ENCODE measurements around the gene NRN1L.
"Not testable (repeated sequence)": the region's sequence is repeated elsewhere in the genome, so short reads cannot be mapped to it uniquely, and the experiment has no call there.

Gene NRN1L

DNA sequence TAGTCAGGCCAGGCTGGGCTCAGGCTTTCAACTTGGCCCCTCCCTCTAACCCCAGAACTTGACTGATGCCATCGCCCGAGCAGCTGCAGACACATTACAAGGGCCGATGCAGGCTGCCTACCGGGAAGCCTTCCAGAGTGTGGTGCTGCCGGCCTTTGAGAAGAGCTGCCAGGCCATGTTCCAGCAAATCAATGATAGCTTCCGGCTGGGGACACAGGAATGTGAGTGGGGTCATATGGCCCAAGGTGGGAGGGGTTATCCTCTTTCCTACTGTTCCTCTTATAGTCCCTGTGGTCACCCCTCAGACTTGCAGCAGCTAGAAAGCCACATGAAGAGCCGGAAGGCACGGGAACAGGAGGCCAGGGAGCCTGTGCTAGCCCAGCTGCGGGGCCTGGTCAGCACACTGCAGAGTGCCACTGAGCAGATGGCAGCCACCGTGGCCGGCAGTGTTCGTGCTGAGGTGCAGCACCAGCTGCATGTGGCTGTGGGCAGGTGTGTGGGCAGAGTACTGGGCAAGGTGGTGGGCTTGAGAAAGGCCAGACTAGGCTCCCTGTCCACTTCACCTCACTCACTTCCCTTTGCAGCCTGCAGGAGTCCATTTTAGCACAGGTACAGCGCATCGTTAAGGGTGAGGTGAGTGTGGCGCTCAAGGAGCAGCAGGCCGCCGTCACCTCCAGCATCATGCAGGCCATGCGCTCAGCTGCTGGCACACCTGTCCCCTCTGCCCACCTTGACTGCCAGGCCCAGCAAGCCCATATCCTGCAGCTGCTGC lies 2.1 kb upstream of the NRN1L start:
- FAIRE-seq (no peak), DNase-seq (ENCODE audit: low spot score) (no peak)

DNA sequence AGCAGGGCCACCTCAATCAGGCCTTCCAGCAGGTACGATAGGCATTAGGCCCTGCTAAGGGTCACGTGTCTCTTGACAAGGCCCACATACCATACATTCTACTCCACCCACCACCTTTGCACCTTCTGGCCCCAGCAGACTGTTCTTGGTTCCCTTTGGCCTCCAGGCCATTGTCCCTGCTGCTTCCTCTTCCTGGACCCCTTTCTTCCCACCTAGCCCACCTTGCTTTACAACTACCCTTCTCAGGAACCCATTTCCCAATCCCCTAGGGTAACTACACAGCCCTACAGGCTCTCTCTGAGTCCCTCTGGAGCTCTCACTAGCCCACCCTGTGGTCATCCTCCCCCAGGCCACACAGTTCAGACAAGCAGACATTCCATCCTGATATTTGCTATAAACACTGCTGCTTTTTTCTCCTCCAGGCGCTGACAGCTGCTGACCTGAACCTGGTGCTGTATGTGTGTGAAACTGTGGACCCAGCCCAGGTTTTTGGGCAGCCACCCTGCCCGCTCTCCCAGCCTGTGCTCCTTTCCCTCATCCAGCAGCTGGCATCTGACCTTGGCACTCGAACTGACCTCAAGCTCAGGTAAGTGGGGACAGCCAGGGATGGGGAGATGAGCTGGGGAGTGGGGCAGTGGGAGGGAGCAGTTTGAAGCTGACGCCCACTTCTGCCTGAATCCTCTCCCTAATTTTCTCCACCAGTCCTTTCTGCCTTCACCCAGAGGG lies 1.4 kb upstream of the NRN1L start:
- FAIRE-seq (no peak), DNase-seq (ENCODE audit: low spot score) (peak; percentile 12)

DNA sequence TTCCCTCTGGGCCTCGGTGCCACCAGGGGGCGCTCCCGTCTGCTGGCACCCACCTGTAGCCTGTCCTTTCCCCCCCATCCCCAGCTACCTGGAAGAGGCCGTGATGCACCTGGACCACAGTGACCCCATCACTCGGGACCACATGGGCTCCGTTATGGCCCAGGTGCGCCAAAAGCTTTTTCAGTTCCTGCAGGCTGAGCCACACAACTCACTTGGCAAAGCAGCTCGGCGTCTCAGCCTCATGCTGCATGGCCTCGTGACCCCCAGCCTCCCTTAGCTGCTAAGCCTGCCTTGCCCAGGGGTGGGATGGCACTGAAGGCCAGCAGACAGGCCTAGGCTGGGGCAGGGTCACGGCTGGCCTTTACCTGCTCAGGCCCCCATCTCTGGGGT lies 818 bp upstream of the NRN1L start:
- FAIRE-seq (no peak), DNase-seq (ENCODE audit: low spot score) (no peak)

DNA sequence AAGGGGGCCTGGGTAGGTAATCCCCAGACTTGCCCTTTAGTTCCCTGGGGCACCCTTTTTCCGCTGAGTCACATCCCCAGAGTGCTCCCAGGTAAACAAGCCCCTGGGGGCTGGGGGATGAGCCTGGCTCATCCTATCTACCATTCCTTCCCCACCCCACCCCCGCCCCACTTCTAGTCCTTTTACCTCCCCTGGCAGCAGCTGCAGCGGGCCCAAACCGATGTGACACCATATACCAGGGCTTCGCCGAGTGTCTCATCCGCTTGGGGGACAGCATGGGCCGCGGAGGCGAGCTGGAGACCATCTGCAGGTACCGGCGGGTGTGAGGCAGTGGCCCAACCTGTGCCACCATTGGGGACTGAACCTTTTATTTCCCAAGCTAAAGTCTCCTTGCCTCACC lies 860 bp downstream of the NRN1L start:
- FAIRE-seq: no peak
- no peak for DNase-seq (ENCODE audit: low spot score)

DNA sequence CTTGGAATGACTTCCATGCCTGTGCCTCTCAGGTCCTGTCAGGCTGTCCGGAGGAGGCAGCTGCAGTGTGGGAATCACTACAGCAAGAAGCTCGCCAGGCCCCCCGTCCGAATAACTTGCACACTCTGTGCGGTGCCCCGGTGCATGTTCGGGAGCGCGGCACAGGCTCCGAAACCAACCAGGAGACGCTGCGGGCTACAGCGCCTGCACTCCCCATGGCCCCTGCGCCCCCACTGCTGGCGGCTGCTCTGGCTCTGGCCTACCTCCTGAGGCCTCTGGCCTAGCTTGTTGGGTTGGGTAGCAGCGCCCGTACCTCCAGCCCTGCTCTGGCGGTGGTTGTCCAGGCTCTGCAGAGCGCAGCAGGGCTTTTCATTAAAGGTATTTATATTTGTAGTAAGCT lies 1.3 kb downstream of the NRN1L start:
- no peak for DNase-seq (ENCODE audit: low spot score)
- FAIRE-seq: no peak

DNA sequence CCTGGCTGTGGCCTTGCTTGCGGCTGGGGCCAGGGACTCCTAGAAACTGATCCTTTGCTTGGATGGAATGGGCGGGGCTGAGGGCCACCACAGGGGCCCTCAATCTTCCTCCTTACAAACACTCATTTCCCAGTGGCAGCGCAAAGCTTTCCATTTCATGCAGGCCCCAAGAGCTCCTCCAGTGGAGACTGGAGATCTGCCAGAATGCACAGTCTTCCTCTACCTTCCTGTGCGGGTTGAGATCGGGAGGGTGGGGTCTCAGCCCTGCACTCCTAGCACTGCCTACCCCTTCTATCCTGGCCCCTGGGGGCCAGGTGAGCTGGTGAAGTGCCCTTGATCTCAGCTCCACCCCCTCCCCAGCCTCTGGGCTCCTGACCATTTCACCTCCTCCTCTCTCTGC lies 1.7 kb downstream of the NRN1L start:
- FAIRE-seq (no peak), DNase-seq (ENCODE audit: low spot score) (no peak)

DNA sequence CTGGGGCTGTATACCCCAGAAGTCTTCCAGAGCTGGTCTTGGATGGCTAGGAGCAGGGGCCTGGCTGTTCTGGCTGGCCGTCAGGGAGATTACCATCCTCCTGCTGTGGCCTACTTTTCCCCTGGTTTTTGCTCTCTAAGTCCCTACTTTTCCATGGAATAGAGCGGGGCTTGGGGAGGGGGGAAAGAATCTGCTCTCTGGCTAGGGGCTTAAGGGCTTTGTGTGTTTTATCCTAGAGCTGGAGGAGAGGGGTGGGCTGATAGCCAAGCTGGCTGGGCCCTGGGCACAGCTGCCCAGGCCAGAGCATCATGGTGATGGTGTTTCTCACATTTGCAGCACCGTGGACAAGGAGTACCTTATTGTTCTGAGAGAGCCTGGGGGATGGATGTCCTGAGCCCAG lies 3.6 kb downstream of the NRN1L start:
- DNase-seq (ENCODE audit: low spot score) (no peak), FAIRE-seq (no peak)

DNA sequence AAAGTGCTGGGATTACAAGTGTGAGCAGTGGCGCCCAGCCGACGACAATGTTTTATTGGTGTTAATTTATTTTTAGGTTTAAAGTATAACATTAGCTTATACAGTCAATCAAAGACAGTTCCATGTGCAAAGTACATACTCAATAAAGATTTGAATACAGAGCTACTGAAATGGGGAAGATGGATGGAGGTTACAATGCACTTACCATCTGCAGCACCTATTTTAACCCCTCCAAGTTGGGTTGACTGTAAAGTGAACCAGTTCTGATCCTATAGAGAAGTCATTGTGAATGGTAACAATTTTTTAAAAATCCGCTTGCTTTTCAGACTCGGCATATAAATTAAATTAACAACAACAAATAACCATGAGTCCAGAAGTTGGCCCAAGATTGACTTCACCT lies 7.7 kb downstream of the NRN1L start:
- no peak for DNase-seq (ENCODE audit: low spot score)
- FAIRE-seq: no peak

DNA sequence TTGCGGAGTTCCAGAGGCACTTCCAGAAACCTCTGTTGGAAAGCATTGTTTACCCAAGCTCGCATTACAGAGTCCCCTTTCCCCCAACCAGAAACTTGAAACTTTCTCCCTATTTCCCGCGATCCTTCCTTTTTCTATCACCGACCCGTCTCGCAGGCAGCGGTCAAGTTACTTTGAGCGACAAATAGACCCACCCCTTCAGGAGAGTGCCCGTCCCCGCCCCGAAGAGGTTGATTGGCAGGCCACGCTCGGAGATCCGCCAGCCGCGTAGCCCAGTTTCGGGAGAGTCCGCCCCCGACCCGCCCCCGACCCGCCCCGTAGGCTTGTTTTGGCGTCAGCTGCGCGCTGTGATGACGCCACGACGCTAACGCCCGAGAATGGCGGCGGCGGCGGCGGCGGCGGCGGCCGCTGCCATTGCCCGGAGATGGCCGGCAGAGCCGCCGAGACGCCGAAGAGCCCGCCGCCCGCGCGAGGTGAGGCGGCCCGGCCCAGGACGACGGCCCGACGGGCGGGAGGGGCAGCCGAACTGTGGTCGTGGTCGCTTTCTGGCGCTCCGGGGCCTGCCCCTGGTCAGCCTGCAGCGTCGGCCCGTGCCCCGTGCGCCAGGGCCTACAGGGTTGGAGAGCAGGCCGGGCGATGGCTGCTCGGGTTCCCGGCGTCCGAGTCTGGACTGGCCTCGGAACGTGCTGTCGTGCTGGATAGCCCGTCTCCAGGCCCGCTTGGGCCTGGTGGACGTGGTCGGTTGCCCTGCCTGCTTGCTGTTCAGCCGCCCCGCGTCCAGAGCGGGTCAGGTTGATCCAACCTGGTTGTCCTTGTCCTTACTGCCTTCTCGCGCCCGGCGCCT lies 8.4 kb downstream of the NRN1L start, which contains the start of gene PSKH1:
TSS of gene PSKH1 (plus strand) at position 356 of the 844 bp plus-strand sequence. CDS start 15,496 bp downstream, outside the sequence.
- no peak for FAIRE-seq
- DNase-seq (ENCODE audit: low spot score): peak; percentile 87

DNA sequence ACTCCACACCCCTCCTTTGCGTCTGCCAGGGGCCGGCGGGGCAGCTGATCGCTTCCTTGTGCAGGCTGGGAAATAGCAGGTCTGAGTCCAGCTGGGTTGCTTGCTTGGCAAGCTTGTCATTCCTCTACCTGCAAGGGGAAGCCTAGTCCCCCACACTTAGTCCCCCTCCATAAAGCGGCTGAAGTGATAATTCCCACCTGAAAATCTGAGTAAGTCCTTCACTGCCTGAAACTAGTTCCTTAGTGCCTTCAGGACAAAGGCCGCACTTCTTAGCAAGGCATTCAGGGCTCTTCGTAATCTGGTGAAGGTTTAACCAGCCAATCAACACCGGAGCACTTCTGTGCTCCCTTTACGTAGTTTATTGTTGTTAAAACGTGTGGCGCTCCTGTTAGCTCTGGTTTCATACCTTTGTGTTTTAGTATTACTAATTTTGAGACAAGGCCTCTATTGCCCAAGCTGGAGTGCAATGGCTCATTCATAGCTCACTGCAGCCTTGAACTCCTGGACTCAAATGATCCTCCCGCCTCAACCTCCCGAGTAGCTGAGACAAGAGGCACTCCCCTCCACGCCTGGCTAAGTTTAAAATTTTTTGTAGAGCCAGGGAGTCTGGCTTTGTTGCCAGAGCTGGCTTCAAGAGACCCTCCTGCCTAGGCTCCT lies 9.2 kb downstream of the NRN1L start:
- no peak for FAIRE-seq

DNA sequence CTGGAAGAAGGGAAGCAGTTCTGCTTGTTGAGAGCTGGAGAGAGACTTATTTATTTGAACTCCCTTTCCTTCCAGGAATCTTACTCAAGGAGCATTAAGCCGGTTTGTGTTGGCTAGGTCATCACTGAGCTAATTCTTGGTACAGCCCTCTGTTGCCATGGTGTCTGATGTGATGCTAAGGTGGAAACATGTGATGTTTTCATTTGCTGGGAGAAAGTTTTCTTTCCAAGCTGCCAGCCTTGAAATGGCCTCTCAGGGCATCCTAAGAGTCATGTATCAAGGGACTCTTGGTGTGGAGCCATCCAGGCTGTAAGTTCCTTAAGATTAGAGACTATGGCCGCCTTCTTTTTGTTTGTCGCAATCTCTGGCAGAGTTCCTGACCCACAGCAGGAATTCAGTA lies 12.5 kb downstream of the NRN1L start:
- FAIRE-seq: no peak
- no peak for DNase-seq (ENCODE audit: low spot score)

More for the DNA sequence above, 9.2 kb downstream of the NRN1L start:
- DNase-seq (ENCODE audit: low spot score): no peak

DNA sequence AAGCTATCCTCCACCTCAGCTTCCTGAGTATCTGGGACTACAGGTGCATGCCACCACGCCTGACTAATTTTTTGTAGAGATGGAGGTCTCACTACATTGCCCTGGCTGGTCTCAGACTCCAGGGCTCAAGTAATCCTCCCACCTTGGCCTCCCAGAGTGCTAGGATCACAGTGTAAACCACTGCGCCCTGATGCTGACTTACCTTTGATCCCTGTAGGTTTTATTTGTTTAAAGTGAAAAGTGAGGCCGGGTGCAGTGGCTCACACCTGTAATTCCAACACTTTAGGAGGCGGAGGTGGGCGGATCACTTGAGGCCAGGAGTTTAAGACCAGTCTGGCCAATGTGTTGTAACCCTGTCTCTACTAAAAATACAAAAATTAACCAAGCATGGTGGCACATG lies 17.0 kb downstream of the NRN1L start:
- no peak for DNase-seq (ENCODE audit: low spot score)
- FAIRE-seq: no peak

DNA sequence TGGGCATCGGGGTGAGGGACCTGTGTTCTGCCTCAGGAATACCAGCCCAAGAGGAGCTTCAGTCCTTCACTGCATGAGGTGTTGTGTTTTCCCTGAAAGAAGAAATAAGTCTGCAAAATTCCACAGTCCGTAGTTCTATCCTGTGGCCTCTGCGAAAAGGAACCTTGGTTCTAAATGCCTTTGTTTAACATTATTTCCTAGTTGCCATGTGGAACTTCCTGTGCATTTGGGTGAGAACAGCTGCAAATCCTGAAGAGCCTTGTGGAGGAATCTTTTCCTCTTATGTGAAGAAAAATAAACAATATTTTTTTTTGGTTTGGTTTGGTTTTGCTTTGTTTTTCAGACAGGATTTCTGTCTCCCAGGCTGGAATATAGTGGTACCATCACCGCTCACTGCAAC lies 18.1 kb downstream of the NRN1L start:
- no peak for DNase-seq (ENCODE audit: low spot score)
- no peak for FAIRE-seq

DNA sequence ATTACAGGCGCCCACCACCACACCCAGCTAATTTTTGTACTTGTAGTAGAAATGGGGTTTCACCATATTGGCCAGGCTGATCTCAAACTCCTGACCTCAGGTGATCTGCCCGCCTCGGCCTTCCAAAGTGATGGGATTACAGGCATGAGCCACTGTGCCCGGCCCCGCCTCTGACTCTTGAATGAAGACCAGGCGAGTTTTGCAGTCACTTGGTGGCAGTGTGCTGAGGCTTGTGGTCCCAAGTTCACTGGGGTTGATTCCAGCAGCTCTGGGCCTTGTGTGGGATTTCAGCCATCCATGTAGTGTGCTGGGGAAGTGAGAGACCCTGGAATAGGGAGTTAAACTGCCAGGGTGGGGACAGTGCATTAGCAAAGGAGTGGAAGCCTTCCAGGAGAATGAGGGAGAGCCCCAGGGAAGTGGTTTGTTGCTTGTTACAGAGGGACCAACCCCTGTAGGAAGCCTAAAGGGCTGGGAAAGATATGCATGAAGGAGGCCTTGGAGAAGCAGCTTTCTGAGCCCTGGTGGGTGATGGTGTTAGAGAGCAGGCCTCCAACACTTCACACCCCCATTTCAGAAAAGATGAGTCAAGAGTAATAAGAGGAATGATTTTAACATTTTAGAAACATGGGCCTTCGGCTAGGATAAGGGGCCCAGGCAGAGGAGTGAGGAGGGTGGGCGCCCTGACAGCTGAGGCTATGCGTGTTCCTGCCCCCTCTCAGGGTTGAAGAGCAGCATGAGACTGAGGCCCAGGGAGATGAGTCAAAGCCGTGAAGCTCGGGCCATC lies 22.9 kb downstream of the NRN1L start:
- FAIRE-seq: no peak
- DNase-seq (ENCODE audit: low spot score): no peak

DNA sequence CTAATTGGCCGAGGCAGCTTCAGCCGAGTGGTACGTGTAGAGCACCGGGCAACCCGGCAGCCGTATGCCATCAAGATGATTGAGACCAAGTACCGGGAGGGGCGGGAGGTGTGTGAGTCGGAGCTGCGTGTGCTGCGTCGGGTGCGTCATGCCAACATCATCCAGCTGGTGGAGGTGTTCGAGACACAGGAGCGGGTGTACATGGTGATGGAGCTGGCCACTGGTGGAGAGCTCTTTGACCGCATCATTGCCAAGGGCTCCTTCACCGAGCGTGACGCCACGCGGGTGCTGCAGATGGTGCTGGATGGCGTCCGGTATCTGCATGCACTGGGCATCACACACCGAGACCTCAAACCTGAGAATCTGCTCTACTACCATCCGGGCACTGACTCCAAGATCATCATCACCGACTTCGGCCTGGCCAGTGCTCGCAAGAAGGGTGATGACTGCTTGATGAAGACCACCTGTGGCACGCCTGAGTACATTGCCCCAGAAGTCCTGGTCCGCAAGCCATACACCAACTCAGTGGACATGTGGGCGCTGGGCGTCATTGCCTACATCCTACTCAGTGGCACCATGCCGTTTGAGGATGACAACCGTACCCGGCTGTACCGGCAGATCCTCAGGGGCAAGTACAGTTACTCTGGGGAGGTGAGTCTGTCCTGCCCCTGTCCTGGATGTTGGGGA lies 24.5 kb downstream of the NRN1L start:
- FAIRE-seq (no peak), DNase-seq (ENCODE audit: low spot score) (no peak)

DNA sequence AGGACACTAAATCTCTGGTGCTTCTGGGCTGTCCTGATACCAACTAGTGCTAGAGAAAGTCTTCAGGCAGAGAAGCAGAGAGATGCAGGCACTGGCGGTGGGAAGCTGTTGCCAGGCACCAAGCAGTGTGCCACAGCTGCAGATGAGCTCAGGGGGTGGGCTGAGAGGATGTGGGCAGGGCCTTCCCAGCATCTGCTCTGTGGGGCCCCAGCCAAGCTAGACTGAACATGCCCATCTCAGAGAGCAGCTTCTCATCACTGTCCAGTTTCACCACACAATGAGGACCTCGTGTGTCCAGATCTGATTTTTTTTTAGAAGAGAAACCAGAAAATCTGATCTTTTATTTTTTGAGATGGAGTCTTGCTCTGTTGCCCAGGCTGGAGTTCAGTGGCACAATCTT lies 25.5 kb downstream of the NRN1L start:
- FAIRE-seq (no peak), DNase-seq (ENCODE audit: low spot score) (no peak)

DNA sequence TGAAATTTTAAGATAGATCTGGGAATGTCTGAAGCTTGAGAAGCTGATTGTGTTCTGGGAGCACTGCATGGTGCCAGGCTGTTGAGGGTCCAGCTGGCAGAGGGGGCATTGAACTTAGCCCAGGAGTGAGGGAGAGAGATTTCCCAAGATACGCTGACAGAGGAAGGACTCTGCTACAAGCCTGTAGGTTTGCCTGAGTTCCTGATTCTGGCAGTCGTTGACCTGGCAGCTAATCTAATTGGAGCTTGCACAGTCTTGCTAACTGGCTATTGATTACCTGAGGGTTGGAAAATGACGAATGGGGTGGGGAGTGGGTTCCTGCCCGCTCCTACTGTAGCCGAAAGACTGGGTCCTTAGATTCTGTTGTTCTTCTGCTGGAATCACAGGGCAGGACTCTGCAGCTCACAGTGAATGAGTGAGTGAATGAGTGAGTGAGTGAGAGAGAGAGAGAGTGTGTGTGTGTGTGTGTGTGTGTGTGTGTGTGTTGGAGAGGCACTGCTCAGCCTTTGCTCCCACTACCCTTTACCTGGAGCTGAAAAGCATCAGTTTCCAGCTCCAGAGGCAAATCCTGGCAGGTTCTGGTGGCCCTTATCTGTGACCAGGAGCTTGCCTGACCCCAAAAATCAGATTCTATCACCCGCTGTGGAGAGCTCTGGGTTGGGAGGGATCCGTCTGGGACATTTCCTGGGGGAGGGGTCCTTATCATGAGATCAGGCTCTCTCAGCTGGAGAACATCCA lies 30.2 kb downstream of the NRN1L start:
- FAIRE-seq (no peak), DNase-seq (ENCODE audit: low spot score) (no peak)

DNA sequence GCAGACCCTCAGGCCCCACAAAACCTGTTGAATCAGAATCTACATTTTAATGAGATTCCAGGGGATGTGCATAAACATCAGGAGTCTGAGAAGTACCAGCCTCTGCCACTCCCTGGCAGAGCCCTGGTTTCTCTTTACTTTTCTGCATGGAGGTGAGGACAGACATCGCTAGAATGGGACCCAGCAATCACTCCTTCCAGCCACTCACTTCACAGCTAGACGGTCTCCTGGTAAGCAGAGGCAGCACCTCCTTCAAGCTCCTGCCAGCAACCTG lies 30.7 kb downstream of the NRN1L start:
- not testable (repeated sequence) for FAIRE-seq; DNase-seq (ENCODE audit: low spot score)

DNA sequence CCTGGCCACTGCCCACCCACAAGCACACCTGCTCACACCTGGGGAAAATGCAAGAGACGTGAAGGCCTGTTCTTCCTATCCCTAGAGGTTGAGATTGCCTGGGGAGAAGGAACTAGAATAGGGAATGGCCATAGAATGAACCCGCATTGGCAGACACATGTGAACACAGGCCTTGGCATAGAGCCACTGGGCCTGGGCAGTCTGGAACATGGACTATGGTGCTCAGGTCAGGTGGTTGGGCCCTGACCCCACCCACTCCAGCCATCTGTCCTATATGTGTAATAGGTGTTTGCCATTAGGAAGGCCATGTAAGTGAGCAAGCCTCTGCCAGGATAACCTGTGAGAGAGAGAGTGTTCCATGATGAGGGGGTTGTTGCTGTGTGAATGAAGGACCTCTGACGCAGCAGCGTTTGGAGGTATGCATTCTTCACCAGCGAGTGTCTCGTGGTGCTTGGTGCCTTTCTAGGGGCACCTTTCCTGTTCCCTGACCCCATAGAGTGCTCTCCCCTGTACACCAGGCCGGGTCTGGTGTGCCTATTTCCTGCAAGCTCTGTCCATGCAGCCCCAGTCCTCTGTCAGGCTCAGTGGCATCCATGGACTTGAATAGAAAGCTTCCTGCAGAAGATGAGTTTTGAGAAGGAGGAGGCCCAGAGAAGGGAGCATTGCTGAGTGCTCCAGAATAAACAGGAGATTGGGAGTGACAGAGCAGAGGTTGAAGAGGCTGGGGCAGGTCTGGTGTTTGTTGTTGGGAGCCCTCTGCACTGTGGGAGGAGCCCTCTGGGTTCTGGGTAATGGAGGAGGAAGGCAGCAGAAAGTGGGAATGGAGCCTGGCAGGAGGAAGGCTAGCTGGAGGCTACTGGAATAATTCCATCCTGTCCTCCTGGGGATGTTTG lies 31.4 kb downstream of the NRN1L start:
- no peak for DNase-seq (ENCODE audit: low spot score)
- FAIRE-seq: no peak
